Testis (tissue), 2 donors: ENCODE measurements around the gene PLEKHA4.

Source experiments
- CTCF ChIP-seq, 3 experiments: fragments of 450-650 bp in 2 of 3; fragments of 200-600 bp in 1 of 3; sonication (generic) in 1 of 3; IDR thresholded peaks; one replicate each; pipeline ENCODE4 v1.5.1; 2016 to 2019; ENCODE audit warnings: antibody characterized with exemption in 3 of 3, mild to moderate bottlenecking in 2 of 3, moderate library complexity in 1 of 3
- POLR2A ChIP-seq: fragments of 450-650 bp; IDR thresholded peaks from one replicate; pipeline ENCODE4 v1.6.1; 2017; ENCODE audit warnings: antibody characterized with exemption, mild to moderate bottlenecking, moderate library complexity

- no peak for TF ChIP-seq CTCF (IDR thresholded peaks at IDR 0.05)
- TF ChIP-seq POLR2A = no peak
Observed at GRCh38 chr19:48830965-48831364, 37.5 kb downstream of the PLEKHA4 start.
